ENCODE data around the gene PHF21A.

DNA sequence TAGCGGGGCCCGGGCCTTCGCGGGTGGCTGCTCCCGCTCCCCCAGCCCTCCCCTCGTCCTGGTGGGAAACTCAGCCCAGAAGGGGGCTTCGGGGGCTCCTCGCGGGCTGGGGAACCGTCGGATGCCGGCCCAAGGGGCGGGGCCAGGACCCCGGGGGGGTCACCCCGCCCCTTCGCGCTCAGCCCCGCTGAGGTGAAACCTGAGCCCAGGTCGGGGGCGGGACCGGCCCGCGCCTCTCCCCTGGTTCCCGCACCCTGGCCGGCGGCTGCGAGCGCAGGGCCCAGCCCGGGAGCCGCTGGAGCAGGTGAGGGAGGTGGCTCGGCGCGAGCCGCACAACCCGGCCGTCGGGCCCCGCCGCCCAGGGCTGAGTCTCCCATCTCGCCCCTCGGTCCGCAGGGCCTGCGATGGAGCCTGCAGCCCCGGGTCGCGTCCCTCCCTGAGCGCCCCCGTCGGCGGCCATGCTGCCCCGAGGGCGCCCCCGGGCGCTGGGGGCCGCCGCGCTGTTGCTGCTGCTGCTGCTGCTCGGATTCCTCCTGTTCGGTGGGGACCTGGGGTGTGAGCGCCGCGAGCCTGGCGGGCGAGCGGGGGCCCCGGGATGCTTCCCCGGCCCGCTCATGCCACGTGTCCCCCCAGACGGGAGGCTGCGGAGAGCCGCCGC, 198.7 kb downstream of the PHF21A start, which contains the start of gene LARGE2:
- TF ChIP-seq, protein P1, sequence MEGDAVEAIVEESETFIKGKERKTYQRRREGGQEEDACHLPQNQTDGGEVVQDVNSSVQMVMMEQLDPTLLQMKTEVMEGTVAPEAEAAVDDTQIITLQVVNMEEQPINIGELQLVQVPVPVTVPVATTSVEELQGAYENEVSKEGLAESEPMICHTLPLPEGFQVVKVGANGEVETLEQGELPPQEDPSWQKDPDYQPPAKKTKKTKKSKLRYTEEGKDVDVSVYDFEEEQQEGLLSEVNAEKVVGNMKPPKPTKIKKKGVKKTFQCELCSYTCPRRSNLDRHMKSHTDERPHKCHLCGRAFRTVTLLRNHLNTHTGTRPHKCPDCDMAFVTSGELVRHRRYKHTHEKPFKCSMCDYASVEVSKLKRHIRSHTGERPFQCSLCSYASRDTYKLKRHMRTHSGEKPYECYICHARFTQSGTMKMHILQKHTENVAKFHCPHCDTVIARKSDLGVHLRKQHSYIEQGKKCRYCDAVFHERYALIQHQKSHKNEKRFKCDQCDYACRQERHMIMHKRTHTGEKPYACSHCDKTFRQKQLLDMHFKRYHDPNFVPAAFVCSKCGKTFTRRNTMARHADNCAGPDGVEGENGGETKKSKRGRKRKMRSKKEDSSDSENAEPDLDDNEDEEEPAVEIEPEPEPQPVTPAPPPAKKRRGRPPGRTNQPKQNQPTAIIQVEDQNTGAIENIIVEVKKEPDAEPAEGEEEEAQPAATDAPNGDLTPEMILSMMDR (IDR thresholded peaks at IDR 0.05) = no peak
- TF ChIP-seq POLR2A (IDR thresholded peaks at IDR 0.05) = peak; percentile 44
